ENCODE measurements around the gene GLP2R. TPM values are rescaled to one million over a fixed set of nuclear protein-coding genes. Genes with fewer than 3 reads are reported as not detected.

Gene GLP2R
- total RNA-seq, 3 donors from 2014 or later, result 5.8 to 28.2 (median 7.4) TPM

GRCh38 chr17:9925457-9925856 lies 99.7 kb downstream of the GLP2R start:
- TF ChIP-seq, protein P1, sequence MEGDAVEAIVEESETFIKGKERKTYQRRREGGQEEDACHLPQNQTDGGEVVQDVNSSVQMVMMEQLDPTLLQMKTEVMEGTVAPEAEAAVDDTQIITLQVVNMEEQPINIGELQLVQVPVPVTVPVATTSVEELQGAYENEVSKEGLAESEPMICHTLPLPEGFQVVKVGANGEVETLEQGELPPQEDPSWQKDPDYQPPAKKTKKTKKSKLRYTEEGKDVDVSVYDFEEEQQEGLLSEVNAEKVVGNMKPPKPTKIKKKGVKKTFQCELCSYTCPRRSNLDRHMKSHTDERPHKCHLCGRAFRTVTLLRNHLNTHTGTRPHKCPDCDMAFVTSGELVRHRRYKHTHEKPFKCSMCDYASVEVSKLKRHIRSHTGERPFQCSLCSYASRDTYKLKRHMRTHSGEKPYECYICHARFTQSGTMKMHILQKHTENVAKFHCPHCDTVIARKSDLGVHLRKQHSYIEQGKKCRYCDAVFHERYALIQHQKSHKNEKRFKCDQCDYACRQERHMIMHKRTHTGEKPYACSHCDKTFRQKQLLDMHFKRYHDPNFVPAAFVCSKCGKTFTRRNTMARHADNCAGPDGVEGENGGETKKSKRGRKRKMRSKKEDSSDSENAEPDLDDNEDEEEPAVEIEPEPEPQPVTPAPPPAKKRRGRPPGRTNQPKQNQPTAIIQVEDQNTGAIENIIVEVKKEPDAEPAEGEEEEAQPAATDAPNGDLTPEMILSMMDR (IDR thresholded peaks at IDR 0.05), result no peak
- Histone ChIP-seq H3K4me3 (no peak overlapping the region), H3K9me3 (no peaks in the 10 kb centered on the region), H3K4me1 (ENCODE audit: low read depth) (no peaks in the 10 kb centered on the region), H3K36me3 (ENCODE audit: low read depth) (no peaks in the 10 kb centered on the region)
- DNase-seq (no peak), ATAC-seq (no peak)
- intact Hi-C loops (cut with DNase I, micrococcal nuclease), result no loop called here

DNA sequence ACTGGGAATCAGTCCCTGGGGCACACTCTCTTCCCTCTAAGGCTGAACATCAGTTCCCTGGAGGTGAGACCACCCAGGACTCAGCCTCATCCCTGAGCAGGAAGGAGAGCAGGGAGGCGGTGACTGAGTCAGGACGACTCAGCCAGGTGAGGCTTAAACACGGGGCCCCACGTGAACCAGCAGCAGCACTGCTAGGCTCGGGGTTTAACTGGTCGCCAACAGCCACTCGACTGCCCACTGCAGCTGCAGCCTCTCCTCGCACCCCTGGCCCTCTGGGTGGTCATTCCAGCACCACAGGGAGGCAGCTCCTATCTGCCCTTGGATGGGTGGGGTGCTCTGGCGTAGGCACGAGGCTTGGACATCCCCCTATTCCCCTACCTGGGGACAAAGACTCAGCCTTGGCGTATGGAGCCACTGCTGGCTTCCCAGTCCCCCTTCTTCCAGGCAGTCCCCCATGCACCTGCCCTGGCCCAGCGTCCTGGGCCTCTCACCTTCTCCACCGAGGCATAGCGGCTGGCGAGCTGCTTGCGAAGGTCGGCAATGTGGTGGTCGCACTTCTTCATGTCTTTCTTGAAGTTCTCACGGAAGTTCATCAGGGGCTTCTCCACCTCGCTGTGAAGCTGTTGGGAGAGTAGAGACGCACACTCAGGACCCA lies 100.6 kb downstream of the GLP2R start:
- intact Hi-C loops (cut with DNase I, micrococcal nuclease), result no loop called here
- no peak for DNase-seq
- Histone ChIP-seq H3K4me3 (no peak overlapping the region), H3K9me3 (no peaks in the 10 kb centered on the region), H3K36me3 (ENCODE audit: low read depth) (no peaks in the 10 kb centered on the region), H3K4me1 (ENCODE audit: low read depth) (no peaks in the 10 kb centered on the region)
- no peak for ATAC-seq
- TF ChIP-seq, protein P1 (IDR thresholded peaks at IDR 0.05), result no peak

- intact Hi-C loops (cut with DNase I, micrococcal nuclease), result no loop called here
- Histone ChIP-seq H3K9me3 (no peaks in the 10 kb centered on the region), H3K36me3 (ENCODE audit: low read depth) (no peaks in the 10 kb centered on the region), H3K4me3 (no peak overlapping the region), H3K4me1 (ENCODE audit: low read depth) (no peaks in the 10 kb centered on the region)
- TF ChIP-seq, protein P1 (IDR thresholded peaks at IDR 0.05), result no peak
- DNase-seq (peak in 2 of 3 donors; percentile 11 to 22), ATAC-seq (peak; percentile 27)
These were observed 103.0 kb downstream of the GLP2R start for GRCh38 chr17:9928601-9929333.

DNA sequence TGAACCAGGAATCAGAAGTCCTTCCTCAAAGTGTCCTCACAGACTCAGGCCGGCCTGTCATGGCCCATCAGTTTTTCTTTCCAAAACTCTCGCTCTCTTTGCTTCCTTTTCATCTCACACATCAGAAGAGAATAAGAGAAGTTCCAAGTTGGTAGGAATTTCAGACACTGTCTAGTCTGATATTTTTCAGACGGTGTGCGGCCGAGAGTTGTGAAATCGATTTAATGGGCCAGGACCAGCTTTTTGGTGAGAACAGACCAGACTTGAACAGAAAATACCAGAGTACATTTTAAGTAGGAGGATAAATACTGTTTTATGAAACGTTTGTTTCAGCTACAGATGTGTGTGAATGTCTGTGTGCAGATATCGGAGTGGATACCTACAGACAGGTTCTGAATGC lies 104.1 kb downstream of the GLP2R start:
- intact Hi-C loops (cut with DNase I, micrococcal nuclease), result no loop called here
- H3K9me3 ChIP-seq, result no peaks in the 10 kb centered on the region
- no peak for ATAC-seq

DNA sequence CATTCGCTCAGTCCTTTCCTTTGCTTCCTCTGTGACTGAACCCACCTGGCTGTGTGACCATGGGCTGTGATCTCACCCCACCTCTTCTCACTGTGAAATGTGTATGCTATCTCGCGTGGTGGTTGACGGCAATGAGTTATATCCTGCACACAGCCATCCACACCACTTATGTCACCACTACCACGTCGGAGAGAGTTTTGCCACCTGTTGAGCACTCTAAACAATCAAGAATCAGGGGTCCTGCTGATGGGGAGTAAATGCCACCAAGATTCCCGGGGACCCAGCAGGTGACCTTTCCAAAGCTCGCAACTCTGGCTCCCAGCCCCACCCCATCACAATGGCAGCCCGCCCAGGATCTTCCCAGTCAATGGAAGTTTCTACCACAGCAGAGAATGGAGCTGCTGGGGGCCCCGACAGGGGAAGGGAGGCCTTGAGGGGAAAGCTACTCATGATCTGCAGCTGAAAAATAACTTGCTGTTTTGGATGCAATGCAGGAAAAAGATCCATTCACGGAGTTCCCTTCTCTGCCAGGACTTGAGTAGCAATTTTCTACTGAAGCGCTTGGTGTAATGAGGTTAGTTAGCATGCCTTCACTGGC lies 105.5 kb downstream of the GLP2R start:
- no peak overlapping the region for H3K4me3 ChIP-seq
- TF ChIP-seq, protein P1 (IDR thresholded peaks at IDR 0.05), result no peak
- H3K36me3 ChIP-seq (ENCODE audit: low read depth), result no peaks in the 10 kb centered on the region
- DNase-seq (peak in 1 of 3 donors; percentile 28), ATAC-seq (no peak)
- no peaks in the 10 kb centered on the region for H3K4me1 ChIP-seq (ENCODE audit: low read depth)
- H3K9me3 ChIP-seq, result no peaks in the 10 kb centered on the region
- intact Hi-C loops (cut with DNase I, micrococcal nuclease), result no loop called here

More for the DNA sequence above, 104.1 kb downstream of the GLP2R start:
- Histone ChIP-seq H3K4me3 (no peak overlapping the region), H3K4me1 (ENCODE audit: low read depth) (no peaks in the 10 kb centered on the region), H3K36me3 (ENCODE audit: low read depth) (no peaks in the 10 kb centered on the region)
- no peak for DNase-seq
- TF ChIP-seq, protein P1 (IDR thresholded peaks at IDR 0.05), result no peak

Measured in mucosa of descending colon (tissue), 3 donors.